Trophoblast cell (in vitro differentiated cells and primary cell): Measurements from ENCODE around the gene TNS3.

Experiments
- DNase-seq, 2 donors: peaks; one replicate each; pipeline ENCODE4 v3.0.0-alpha.2; 2016
- H2AFZ ChIP-seq: 2 replicates; pipeline ENCODE4 v1.6.1; 2013; ENCODE audit warnings: low read length, moderate library complexity, mild to moderate bottlenecking; ENCODE audit not compliant: insufficient read depth, poor library complexity
- H2AK5ac ChIP-seq: 2 replicates; pipeline ENCODE4 v1.6.1; 2013; ENCODE audit warnings: mild to moderate bottlenecking, low read length
- H2BK120ac ChIP-seq: 2 replicates; pipeline ENCODE4 v1.6.1; 2013; ENCODE audit warnings: low read length, mild to moderate bottlenecking, moderate library complexity; ENCODE audit not compliant: insufficient read depth, poor library complexity
- H2BK12ac ChIP-seq: 2 replicates; pipeline ENCODE4 v1.6.1; 2013; ENCODE audit warnings: mild to moderate bottlenecking, low read length, moderate library complexity
- H2BK5ac ChIP-seq: 2 replicates; pipeline ENCODE4 v1.6.1; 2013; ENCODE audit warnings: low read length, low read depth, moderate library complexity, mild to moderate bottlenecking; ENCODE audit not compliant: poor library complexity
- H3K14ac ChIP-seq: 2 replicates; pipeline ENCODE4 v1.6.1; 2013; ENCODE audit warnings: mild to moderate bottlenecking, low read length
- H3K18ac ChIP-seq: 2 replicates; pipeline ENCODE4 v1.6.1; 2013; ENCODE audit warnings: mild to moderate bottlenecking, low read length
- H3K23ac ChIP-seq: 2 replicates; pipeline ENCODE4 v1.6.1; 2013; ENCODE audit warnings: low read length
- H3K27ac ChIP-seq: 2 replicates; pipeline ENCODE4 v1.5.1; 2013; ENCODE audit warnings: low read depth, mild to moderate bottlenecking, inconsistent platforms, low read length, moderate library complexity
- H3K27me3 ChIP-seq: 2 replicates; pipeline ENCODE4 v1.6.1; 2013; ENCODE audit warnings: inconsistent platforms, mild to moderate bottlenecking, low read length, moderate library complexity; ENCODE audit not compliant: insufficient read depth
- H3K36me3 ChIP-seq, 2 experiments: 1 replicate in 1 of 2; 2 replicates in 1 of 2; pipeline ENCODE4 v1.6.1; 2013; ENCODE audit warnings: low read length in 2 of 2, mild to moderate bottlenecking in 2 of 2, moderate library complexity in 1 of 2; ENCODE audit not compliant: insufficient read depth in 2 of 2, control insufficient read depth in 1 of 2
- H3K4ac ChIP-seq: 2 replicates; pipeline ENCODE4 v1.6.1; 2013; ENCODE audit warnings: low read depth, mild to moderate bottlenecking, low read length, moderate library complexity
- H3K4me1 ChIP-seq, 2 experiments: 1 replicate in 1 of 2; 2 replicates in 1 of 2; pipeline ENCODE4 v1.6.1; 2013; ENCODE audit warnings: low read length in 2 of 2, mild to moderate bottlenecking in 2 of 2, moderate library complexity in 1 of 2; ENCODE audit not compliant: insufficient read depth in 2 of 2, control insufficient read depth in 1 of 2
- H3K4me2 ChIP-seq: 2 replicates; pipeline ENCODE4 v1.6.1; 2013; ENCODE audit warnings: inconsistent platforms, mild to moderate bottlenecking, low read length, moderate library complexity
- H3K4me3 ChIP-seq: 2 replicates; pipeline ENCODE4 v1.5.1; 2013; ENCODE audit warnings: mild to moderate bottlenecking, low read depth, low read length, inconsistent platforms
- H3K79me1 ChIP-seq: one replicate; pipeline ENCODE4 v1.6.1; 2013; ENCODE audit warnings: low read length
- H3K79me2 ChIP-seq: 2 replicates; pipeline ENCODE4 v1.6.1; 2013; ENCODE audit warnings: low read length, mild to moderate bottlenecking; ENCODE audit not compliant: control insufficient read depth, insufficient read depth, poor library complexity
- H3K9ac ChIP-seq: 2 replicates; pipeline ENCODE4 v1.6.1; 2013; ENCODE audit warnings: mild to moderate bottlenecking, low read length
- H3K9me3 ChIP-seq: 2 replicates; pipeline ENCODE4 v1.6.1; 2013; ENCODE audit warnings: low read depth, mild to moderate bottlenecking, control low read depth, inconsistent platforms, low read length; ENCODE audit not compliant: insufficient read depth
- H4K12ac ChIP-seq: 2 replicates; pipeline ENCODE4 v1.6.1; 2013; ENCODE audit warnings: low read depth, mild to moderate bottlenecking, low read length, moderate library complexity
- H4K8ac ChIP-seq: 2 replicates; pipeline ENCODE4 v1.6.1; 2013; ENCODE audit warnings: low read depth, mild to moderate bottlenecking, low read length, moderate library complexity
- H4K91ac ChIP-seq: one replicate; pipeline ENCODE4 v1.6.1; 2013; ENCODE audit warnings: low read depth, mild to moderate bottlenecking, low read length, moderate library complexity
- WGBS: extraction: QIAGEN DNeasy Blood & Tissue Kit; methylation state at CpG from one replicate; pipeline ENCODE4 v1.1.7; 2013; ENCODE audit warnings: missing lambda C conversion rate; ENCODE audit not compliant: insufficient read length, insufficient coverage; ENCODE audit errors: extremely low coverage; 5-methylcytosine and 5-hydroxymethylcytosine counted together

The TNS3 gene

GRCh38 chr7:47347346-47347745, 234.6 kb downstream of the TNS3 start:
- Histone ChIP-seq H3K27me3 (no peaks in the 10 kb centered on the region), H3K4ac (no peak overlapping the region)
- no peak for DNase-seq

GRCh38 chr7:47346377-47346914, 235.5 kb downstream of the TNS3 start:
- no peak overlapping the region for H3K4me2 ChIP-seq
- peaks cover 1% of the 10 kb centered on the region for H3K79me2 ChIP-seq
- WGBS, result no CpG with 5 or more reads among the region's 7 CpGs
- H3K9me3 ChIP-seq, result peaks cover 4% of the 10 kb centered on the region
- no peak overlapping the region for H3K14ac ChIP-seq
- H2AFZ ChIP-seq, result no peak overlapping the region
- no peaks in the 10 kb centered on the region for H3K4me1 ChIP-seq
- peak overlapping the region; percentile 22 for H4K12ac ChIP-seq
- H4K8ac ChIP-seq, result no peak overlapping the region
- H3K4ac ChIP-seq, result no peak overlapping the region
- no peak overlapping the region for H2AK5ac ChIP-seq
- H2BK120ac ChIP-seq, result no peak overlapping the region
- H3K23ac ChIP-seq, result no peak overlapping the region
- no peak overlapping the region for H3K9ac ChIP-seq
- H2BK12ac ChIP-seq, result no peak overlapping the region
- no peak overlapping the region for H3K4me3 ChIP-seq
- peaks cover 57 to 76% of the 10 kb centered on the region in 2 experiments for H3K36me3 ChIP-seq
- no peak for DNase-seq
- no peak overlapping the region for H2BK5ac ChIP-seq
- peak overlapping the region; percentile 79 for H3K18ac ChIP-seq
- H3K27ac ChIP-seq, result no peak overlapping the region
- no peaks in the 10 kb centered on the region for H3K27me3 ChIP-seq
- no peak overlapping the region for H4K91ac ChIP-seq
- no peaks in the 10 kb centered on the region for H3K79me1 ChIP-seq

More at GRCh38 chr7:47347346-47347745, 234.6 kb downstream of the TNS3 start:
- H2AFZ ChIP-seq, result no peak overlapping the region
- no CpG with 5 or more reads among the region's 6 CpGs for WGBS
- H3K4me2 ChIP-seq, result no peak overlapping the region
- peaks cover 64 to 83% of the 10 kb centered on the region in 2 experiments for H3K36me3 ChIP-seq
- H3K4me1 ChIP-seq, result no peaks in the 10 kb centered on the region
- H3K18ac ChIP-seq, result peak overlapping the region; percentile 20
- H2BK5ac ChIP-seq, result no peak overlapping the region
- H3K14ac ChIP-seq, result no peak overlapping the region
- peaks cover 4% of the 10 kb centered on the region for H3K9me3 ChIP-seq
- no peak overlapping the region for H2BK12ac ChIP-seq
- no peak overlapping the region for H3K4me3 ChIP-seq
- no peak overlapping the region for H3K9ac ChIP-seq
- H3K27ac ChIP-seq, result no peak overlapping the region
- H2BK120ac ChIP-seq, result no peak overlapping the region
- no peaks in the 10 kb centered on the region for H3K79me1 ChIP-seq
- H3K23ac ChIP-seq, result no peak overlapping the region
- no peak overlapping the region for H4K12ac ChIP-seq
- no peak overlapping the region for H2AK5ac ChIP-seq
- H4K91ac ChIP-seq, result no peak overlapping the region
- peaks cover 1% of the 10 kb centered on the region for H3K79me2 ChIP-seq
- no peak overlapping the region for H4K8ac ChIP-seq

- H3K4me3 ChIP-seq, result peak overlapping the region; percentile 11
- no peaks in the 10 kb centered on the region for H3K79me1 ChIP-seq
- peak overlapping the region; percentile 22 for H4K12ac ChIP-seq
- H3K14ac ChIP-seq, result no peak overlapping the region
- no peak overlapping the region for H2BK5ac ChIP-seq
- no peak overlapping the region for H2AK5ac ChIP-seq
- peaks cover 55 to 73% of the 10 kb centered on the region in 2 experiments for H3K36me3 ChIP-seq
- no peak for DNase-seq
- no peak overlapping the region for H3K23ac ChIP-seq
- no peak overlapping the region for H3K4ac ChIP-seq
- H4K8ac ChIP-seq, result no peak overlapping the region
- H2BK12ac ChIP-seq, result no peak overlapping the region
- H3K4me2 ChIP-seq, result no peak overlapping the region
- no peak overlapping the region for H2BK120ac ChIP-seq
- no peak overlapping the region for H3K27ac ChIP-seq
- no peak overlapping the region for H4K91ac ChIP-seq
- H2AFZ ChIP-seq, result no peak overlapping the region
- no CpG with 5 or more reads among the region's 11 CpGs for WGBS
- H3K18ac ChIP-seq, result peak overlapping the region; percentile 2
- H3K79me2 ChIP-seq, result peaks cover 1% of the 10 kb centered on the region
- no peaks in the 10 kb centered on the region for H3K27me3 ChIP-seq
- H3K9me3 ChIP-seq, result peaks cover 4% of the 10 kb centered on the region
- no peaks in the 10 kb centered on the region for H3K4me1 ChIP-seq
- no peak overlapping the region for H3K9ac ChIP-seq
These were observed 236.0 kb downstream of the TNS3 start for GRCh38 chr7:47345857-47346298.

GRCh38 chr7:47344171-47344955, 237.5 kb downstream of the TNS3 start:
- H3K27me3 ChIP-seq, result no peaks in the 10 kb centered on the region
- H3K79me1 ChIP-seq, result no peaks in the 10 kb centered on the region
- H3K9ac ChIP-seq, result no peak overlapping the region
- H4K8ac ChIP-seq, result no peak overlapping the region
- no peak overlapping the region for H3K27ac ChIP-seq
- no peak overlapping the region for H2AFZ ChIP-seq
- H3K9me3 ChIP-seq, result peaks cover 4% of the 10 kb centered on the region
- H2BK120ac ChIP-seq, result no peak overlapping the region
- H2BK12ac ChIP-seq, result no peak overlapping the region
- no peak overlapping the region for H3K23ac ChIP-seq
- no peak overlapping the region for H3K18ac ChIP-seq
- no peak overlapping the region for H3K4ac ChIP-seq
- WGBS, result no CpG with 5 or more reads among the region's 32 CpGs
- H3K4me3 ChIP-seq, result no peak overlapping the region
- H4K12ac ChIP-seq, result no peak overlapping the region
- peaks cover 52 to 62% of the 10 kb centered on the region in 2 experiments for H3K36me3 ChIP-seq
- no peak overlapping the region for H2AK5ac ChIP-seq
- H3K4me1 ChIP-seq, result no peaks in the 10 kb centered on the region
- no peak overlapping the region for H3K4me2 ChIP-seq
- no peak overlapping the region for H2BK5ac ChIP-seq
- H3K14ac ChIP-seq, result no peak overlapping the region
- H4K91ac ChIP-seq, result no peak overlapping the region
- peaks cover 1% of the 10 kb centered on the region for H3K79me2 ChIP-seq
- no peak for DNase-seq
